Upper lobe of right lung (tissue), 1 donor: Measurements from ENCODE around the gene SCCPDH. TPM values are rescaled to one million over a fixed set of nuclear protein-coding genes. Genes with fewer than 3 reads are reported as not detected.

Source experiments
- ATAC-seq: fragments of 200-7000 bp; cut with Tn5 transposase; one replicate; pipeline ENCODE4 v1.9.1; 2020; ENCODE audit warnings: mild to moderate bottlenecking, moderate library complexity
- DNase-seq: peaks from one replicate; pipeline ENCODE4 v3.0.0-alpha.2; 2020
- H3K27ac ChIP-seq: fragments of 200-600 bp; one replicate; pipeline ENCODE4 v1.8.0; 2022
- H3K27me3 ChIP-seq: fragments of 200-600 bp; one replicate; pipeline ENCODE4 v1.8.0; 2022; ENCODE audit warnings: mild to moderate bottlenecking
- H3K36me3 ChIP-seq: fragments of 200-600 bp; one replicate; pipeline ENCODE4 v1.8.0; 2022
- H3K4me1 ChIP-seq: fragments of 200-600 bp; one replicate; pipeline ENCODE4 v1.8.0; 2022
- H3K4me3 ChIP-seq: fragments of 200-600 bp; one replicate; pipeline ENCODE4 v1.8.0; 2022; ENCODE audit warnings: mild to moderate bottlenecking
- H3K9me3 ChIP-seq: fragments of 200-600 bp; one replicate; pipeline ENCODE4 v1.8.0; 2022
- intact Hi-C: fragments of 100-400 bp; cut with DNase I; formaldehyde crosslinking; loops from one replicate; pipeline ENCODE4 v1.11.0; 2022
- total RNA-seq: library from RNA; stranded (reverse); fragmentation: NEBNext Ultra II Directional; extraction: Animal tissue kit (Norgen Biotek cat#: 25700); gene quantifications from one replicate; pipeline ENCODE4 v1.2.1, GENCODE V29; 2021
- TF ChIP-seq, protein P1 (sequence below): fragments of 200-600 bp; IDR thresholded peaks from one replicate; pipeline ENCODE4 v1.8.0; 2022; ENCODE audit warnings: antibody characterized with exemption
- donor health status: DM: no; HTN: yes; CAD: no; lungs with severe emphysema.

The SCCPDH gene
- total RNA-seq, 1 donor from 2014 or later = 23.4 TPM

- H3K9me3 ChIP-seq = no peaks in the 10 kb centered on the region
- DNase-seq = no peak
- TF ChIP-seq, protein P1, sequence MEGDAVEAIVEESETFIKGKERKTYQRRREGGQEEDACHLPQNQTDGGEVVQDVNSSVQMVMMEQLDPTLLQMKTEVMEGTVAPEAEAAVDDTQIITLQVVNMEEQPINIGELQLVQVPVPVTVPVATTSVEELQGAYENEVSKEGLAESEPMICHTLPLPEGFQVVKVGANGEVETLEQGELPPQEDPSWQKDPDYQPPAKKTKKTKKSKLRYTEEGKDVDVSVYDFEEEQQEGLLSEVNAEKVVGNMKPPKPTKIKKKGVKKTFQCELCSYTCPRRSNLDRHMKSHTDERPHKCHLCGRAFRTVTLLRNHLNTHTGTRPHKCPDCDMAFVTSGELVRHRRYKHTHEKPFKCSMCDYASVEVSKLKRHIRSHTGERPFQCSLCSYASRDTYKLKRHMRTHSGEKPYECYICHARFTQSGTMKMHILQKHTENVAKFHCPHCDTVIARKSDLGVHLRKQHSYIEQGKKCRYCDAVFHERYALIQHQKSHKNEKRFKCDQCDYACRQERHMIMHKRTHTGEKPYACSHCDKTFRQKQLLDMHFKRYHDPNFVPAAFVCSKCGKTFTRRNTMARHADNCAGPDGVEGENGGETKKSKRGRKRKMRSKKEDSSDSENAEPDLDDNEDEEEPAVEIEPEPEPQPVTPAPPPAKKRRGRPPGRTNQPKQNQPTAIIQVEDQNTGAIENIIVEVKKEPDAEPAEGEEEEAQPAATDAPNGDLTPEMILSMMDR = no peak
- H3K4me3 ChIP-seq = no peak overlapping the region
- H3K27me3 ChIP-seq = no peaks in the 10 kb centered on the region
- H3K4me1 ChIP-seq = no peaks in the 10 kb centered on the region
- peaks cover 56% of the 10 kb centered on the region for H3K36me3 ChIP-seq
- ATAC-seq = no peak
- no peak overlapping the region for H3K27ac ChIP-seq
- intact Hi-C loops = no loop called here
These were observed 47.2 kb downstream of the SCCPDH start for GRCh38 chr1:246771366-246771765.

DNA sequence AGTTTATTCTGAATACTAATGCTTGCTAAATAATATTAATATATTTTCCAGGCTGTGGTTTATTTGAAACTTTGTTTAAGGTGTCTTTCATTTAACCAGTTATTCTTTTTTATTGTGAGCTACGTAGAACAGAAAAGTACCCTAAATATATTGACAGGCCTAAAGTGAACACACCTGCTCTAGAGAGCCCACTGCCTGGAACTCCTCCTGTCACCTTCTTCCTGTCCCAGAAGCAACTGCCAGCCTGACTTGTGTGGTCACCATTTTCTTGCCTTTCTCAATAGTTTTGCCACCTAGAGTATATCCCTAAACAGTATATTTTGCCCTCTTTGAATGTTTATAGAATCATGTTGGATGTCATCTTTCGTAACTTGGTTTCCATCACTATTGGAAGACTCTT lies 48.5 kb downstream of the SCCPDH start:
- intact Hi-C loops = no loop called here
- Histone ChIP-seq H3K4me3 (no peak overlapping the region), H3K27me3 (no peaks in the 10 kb centered on the region), H3K4me1 (no peaks in the 10 kb centered on the region), H3K9me3 (no peaks in the 10 kb centered on the region), H3K27ac (no peak overlapping the region), H3K36me3 (peaks cover 56% of the 10 kb centered on the region)
- no peak for DNase-seq
- ATAC-seq = no peak
- TF ChIP-seq, protein P1 = no peak

- DNase-seq (no peak), ATAC-seq (no peak)
- H3K27ac ChIP-seq = no peak overlapping the region
- intact Hi-C loops = no loop called here
- TF ChIP-seq, protein P1 = no peak
- no peaks in the 10 kb centered on the region for H3K27me3 ChIP-seq
- no peaks in the 10 kb centered on the region for H3K4me1 ChIP-seq
- H3K9me3 ChIP-seq = no peaks in the 10 kb centered on the region
- peaks cover 51% of the 10 kb centered on the region for H3K36me3 ChIP-seq
- no peak overlapping the region for H3K4me3 ChIP-seq
These were observed 49.0 kb downstream of the SCCPDH start for GRCh38 chr1:246773213-246773641.

DNA sequence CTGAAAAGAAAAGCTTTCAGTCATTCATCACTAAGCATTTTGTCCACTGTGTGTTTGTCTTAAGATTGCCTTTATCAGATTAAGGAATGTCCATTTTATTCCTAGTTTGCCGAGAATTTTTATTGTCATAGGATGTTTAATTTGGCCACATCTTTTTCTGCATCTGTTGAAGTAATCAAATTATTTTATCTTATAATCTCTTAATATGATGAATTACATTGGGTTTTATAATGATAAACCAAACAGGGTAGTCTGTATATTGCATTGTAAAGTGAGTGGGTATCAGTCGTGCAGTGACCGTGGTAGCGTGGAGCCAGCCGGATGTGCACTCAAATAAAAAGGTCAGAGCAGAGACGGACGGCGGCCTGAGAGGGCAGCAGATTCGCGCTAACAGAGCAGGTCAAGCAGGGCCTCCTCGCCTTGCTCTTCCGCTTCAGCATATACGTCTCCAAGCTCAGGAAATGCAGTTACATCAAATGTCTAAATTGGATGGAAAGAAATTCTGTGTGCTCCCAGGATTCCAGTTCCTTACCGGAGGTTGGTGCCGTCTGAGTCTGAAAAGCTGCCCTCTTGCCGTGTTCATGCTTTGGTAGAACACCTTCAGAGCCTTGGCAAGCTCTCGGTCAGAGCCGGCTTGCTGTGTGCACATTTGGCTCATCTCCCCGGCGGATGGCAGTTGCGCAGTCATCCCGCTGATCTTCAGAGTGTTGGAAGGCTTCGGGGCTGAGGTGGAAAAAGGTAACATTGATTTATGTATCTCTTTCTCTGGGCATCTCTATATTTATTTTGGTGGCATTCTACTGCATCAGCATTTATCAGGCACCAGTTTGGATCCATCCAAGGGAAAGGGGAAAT lies 51.5 kb downstream of the SCCPDH start:
- TF ChIP-seq, protein P1 = no peak
- H3K9me3 ChIP-seq = no peaks in the 10 kb centered on the region
- DNase-seq = no peak
- no peak overlapping the region for H3K27ac ChIP-seq
- H3K27me3 ChIP-seq = no peaks in the 10 kb centered on the region
- no peak for ATAC-seq
- intact Hi-C loops = no loop called here
- peaks cover 48% of the 10 kb centered on the region for H3K36me3 ChIP-seq
- H3K4me3 ChIP-seq = no peak overlapping the region
- H3K4me1 ChIP-seq = no peaks in the 10 kb centered on the region

DNA sequence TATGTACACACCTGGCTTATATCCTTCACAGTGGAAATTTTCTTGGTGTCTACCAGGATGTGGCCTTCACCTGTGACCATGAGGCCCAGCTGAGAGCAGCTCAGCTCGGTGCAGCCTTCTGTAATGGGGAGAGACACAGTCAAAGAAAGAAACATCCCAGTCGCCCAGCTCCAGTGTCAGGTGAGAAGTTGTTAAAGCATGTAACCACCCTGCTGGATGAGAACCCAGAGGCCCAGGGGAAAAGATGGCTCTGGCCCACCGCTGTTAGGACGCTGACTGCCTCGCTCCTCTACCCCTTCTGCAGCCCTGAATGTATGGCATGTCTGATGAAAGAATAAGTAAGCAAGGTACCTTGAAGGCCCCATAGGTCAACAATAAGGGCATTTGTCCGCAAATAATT lies 52.7 kb downstream of the SCCPDH start:
- Histone ChIP-seq H3K4me1 (no peaks in the 10 kb centered on the region), H3K36me3 (peaks cover 38% of the 10 kb centered on the region), H3K4me3 (no peak overlapping the region), H3K9me3 (no peaks in the 10 kb centered on the region), H3K27me3 (no peaks in the 10 kb centered on the region), H3K27ac (no peak overlapping the region)
- TF ChIP-seq, protein P1 = no peak
- DNase-seq = no peak
- intact Hi-C loops = no loop called here
- no peak for ATAC-seq
